ENCODE data around the gene MALRD1.
"Not testable (repeated sequence)": the region's sequence is repeated elsewhere in the genome, so short reads cannot be mapped to it uniquely, and the experiment has no call there.

MALRD1 gene

DNA sequence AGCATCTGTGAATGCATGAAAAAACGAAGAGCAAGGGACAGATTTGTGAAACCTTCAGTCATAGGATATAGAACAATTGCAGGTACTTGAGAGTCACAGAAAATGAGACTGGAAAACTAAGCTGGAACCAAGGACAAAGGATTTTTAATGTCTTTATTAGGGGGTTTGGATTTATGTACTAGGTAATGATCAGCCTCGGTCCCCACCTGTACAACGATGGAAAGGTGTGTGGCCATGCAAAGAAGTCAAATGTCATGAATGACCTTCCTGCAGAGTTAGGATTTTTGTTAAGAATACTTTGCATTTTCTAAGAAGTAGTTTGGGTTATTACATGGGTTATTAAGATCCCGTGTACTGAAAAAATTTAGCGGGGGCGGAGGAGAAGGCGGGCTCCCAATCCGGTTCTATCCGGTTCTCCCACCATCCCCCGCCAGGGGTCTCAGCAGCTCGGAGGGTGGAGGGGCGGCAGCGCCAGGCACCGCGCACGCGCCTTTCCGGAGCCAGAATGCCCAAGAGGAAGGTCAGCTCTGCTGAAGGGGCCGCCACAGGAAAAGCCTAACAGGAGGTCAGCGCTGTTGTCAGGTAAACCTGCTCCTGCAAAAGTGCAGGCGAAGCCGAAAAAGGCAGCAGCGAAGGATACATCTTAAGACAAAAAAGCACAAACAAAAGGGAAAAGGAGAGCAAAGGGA lies 440.1 kb downstream of the MALRD1 start:
- no peak for DNase-seq (ENCODE audit: low read depth in 2 of 2, low spot score in 1 of 2)

- no peak for DNase-seq (ENCODE audit: low read depth in 2 of 2, low spot score in 1 of 2)
These were observed 442.6 kb downstream of the MALRD1 start for GRCh38 chr10:19491166-19491565.

DNA sequence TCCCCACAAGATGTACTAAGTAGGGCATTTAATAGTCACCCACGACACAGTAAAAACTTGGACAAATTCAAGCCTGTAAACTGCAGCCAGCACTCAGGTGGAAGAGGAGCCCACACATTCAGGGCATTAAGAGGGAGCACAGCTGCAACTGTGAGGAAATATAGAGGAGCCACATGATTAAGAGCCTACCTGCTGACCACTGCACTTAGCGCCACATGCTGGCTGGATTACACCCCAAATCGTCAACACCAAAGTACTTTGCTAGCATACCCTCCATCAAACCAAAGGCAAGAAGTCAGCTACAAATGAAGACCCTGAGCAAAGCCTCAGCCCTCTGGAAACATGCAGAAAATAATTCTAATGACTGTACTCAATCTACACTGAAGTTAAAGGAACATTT lies 445.3 kb downstream of the MALRD1 start:
- no peak for DNase-seq (ENCODE audit: low read depth in 2 of 2, low spot score in 1 of 2)

GRCh38 chr10:19497026-19497425 lies 448.4 kb downstream of the MALRD1 start:
- no peak for DNase-seq (ENCODE audit: low read depth in 2 of 2, low spot score in 1 of 2)

DNA sequence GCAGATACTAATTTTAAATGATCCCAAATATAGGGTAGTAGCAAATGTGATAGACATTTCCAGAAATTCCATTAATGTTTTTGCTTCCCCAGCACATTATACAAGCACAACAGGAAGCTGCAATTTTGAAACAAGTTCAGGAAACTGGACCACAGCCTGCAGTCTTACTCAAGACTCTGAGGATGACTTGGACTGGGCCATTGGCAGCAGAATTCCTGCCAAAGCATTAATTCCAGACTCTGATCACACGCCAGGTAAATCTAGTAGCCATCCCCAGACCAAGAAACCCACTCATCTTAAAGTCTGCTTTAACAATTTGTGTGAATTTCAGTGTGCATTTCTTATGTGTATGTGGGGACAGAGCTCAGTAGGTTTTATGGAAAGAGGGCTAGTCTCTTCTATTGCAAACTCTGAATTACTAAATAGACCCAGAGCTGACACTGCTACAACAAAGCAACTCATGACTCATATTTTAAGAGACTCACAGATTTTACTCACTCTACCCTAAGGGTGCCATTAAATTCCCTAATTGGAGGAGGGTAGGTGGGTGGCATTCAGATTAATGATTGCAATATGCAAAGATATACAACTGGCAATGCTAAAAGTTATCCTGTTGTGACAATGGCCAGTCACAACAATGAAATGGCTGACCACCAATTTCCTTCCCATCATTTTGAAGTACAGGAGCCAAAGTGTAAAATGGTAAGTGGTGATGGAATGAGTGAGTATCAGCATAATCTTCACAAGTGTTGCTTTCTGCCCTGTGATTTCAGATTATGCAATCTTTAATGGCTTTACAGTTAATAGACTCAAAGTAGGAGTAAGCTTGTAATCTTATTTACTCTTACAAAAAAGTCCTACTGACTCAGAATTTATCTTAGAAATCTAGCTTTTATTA lies 450.0 kb downstream of the MALRD1 start:
- DNase-seq (ENCODE audit: low read depth in 2 of 2, low spot score in 1 of 2) = no peak

- no peak for DNase-seq (ENCODE audit: low read depth in 2 of 2, low spot score in 1 of 2)
These were observed 450.7 kb downstream of the MALRD1 start for GRCh38 chr10:19499291-19499770.

GRCh38 chr10:19500959-19501358 lies 452.4 kb downstream of the MALRD1 start:
- DNase-seq (ENCODE audit: low read depth in 2 of 2, low spot score in 1 of 2) = no peak

GRCh38 chr10:19505320-19506312 lies 457.0 kb downstream of the MALRD1 start:
- DNase-seq (ENCODE audit: low read depth in 2 of 2, low spot score in 1 of 2) = no peak

DNA sequence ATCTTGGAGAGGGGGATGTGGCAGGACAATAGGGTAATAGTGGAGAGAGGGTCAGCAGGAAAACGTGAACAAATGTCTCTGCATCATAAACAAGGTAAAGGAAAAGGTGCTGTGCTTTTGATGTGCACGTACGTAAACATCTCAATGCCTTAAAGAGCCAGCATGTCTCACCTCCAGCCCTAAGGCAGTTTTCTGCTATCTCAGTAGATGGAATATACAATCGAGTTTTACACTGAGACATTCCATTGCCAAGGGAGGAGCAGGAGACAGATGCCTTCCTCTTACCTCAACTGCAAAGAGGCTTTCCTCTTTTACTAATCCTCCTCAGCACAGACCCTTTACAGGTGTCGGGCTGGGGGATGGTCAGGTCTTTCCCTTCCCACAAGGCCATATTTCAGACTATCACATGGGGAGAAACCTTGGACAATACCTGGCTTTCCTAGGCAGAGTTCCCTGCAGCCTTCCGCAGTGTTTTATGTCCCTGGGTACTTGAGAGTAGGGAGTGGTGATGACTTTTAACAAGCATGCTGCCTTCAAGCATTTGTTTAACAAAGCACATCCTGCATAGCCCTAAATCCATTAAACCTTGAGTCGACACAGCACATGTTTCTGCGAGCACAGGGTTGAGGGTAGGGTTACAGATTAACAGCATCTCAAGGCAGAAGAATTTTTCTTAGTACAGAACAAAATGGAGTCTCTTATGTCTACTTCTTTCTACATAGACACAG lies 461.6 kb downstream of the MALRD1 start:
- not testable (repeated sequence) for DNase-seq (ENCODE audit: low read depth in 2 of 2, low spot score in 1 of 2)

DNA sequence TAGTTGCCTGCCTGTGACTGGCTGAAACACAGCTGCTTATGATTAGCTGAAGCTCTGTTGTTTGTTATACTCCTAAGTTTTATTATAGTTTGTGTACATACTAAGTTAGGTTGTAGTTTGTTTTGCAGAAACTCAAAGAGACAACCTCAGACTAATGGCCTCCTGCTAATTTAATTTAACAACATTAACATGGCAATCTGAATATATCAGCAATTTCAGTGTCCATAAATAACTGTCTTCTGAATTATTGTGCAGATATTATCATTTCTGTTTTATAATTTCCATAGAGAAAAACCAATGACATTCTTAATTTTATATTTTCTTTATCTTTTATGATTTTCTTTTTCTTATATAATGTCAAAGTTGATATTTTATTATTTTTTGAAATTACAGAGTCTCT lies 469.5 kb downstream of the MALRD1 start:
- DNase-seq (ENCODE audit: low read depth in 2 of 2, low spot score in 1 of 2) = no peak

GRCh38 chr10:19518632-19519031 lies 470.0 kb downstream of the MALRD1 start:
- no peak for DNase-seq (ENCODE audit: low read depth in 2 of 2, low spot score in 1 of 2)

DNA sequence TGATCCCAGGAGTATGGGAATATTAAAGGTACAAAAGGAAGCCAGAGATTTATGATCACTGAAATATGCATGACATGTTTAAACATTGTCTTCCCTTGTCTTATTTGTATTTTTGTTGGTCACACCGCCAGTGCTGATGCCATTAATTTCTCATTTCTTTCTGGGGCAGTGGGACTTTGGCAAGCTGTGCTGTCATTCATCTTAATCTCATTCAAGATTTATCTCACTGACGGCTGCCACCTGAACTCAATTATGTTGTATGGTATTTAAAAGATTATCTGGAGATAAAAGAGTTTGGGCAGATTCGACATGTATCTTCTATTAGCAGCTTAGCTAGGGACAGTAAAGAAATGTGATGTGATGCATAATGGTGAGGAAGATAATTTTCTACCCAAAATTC lies 482.7 kb downstream of the MALRD1 start:
- DNase-seq (ENCODE audit: low read depth in 2 of 2, low spot score in 1 of 2) = no peak

GRCh38 chr10:19532411-19532810 lies 483.8 kb downstream of the MALRD1 start:
- DNase-seq (ENCODE audit: low read depth in 2 of 2, low spot score in 1 of 2) = no peak

GRCh38 chr10:19541299-19541698 lies 492.7 kb downstream of the MALRD1 start:
- no peak for DNase-seq (ENCODE audit: low read depth in 2 of 2, low spot score in 1 of 2)

DNA sequence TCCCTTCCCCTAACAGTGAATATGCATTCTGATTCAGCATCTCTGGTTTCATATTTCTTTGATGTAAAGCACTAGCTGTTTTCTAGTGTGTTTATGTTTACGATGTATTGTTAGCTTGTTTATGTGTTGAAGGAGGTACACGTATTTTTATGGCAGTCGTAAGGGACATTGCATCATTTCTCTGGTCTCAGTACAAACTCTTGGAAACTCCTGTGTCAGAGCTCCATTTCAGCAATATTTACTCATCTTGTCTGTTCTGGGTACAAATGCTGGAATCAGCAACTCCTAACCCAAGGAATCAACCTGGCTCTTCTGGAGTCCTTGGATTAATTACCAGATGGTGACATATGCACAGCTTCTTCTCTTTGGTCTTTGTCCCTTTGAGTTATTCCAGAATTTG lies 497.6 kb downstream of the MALRD1 start:
- no peak for DNase-seq (ENCODE audit: low read depth in 2 of 2, low spot score in 1 of 2)

DNA sequence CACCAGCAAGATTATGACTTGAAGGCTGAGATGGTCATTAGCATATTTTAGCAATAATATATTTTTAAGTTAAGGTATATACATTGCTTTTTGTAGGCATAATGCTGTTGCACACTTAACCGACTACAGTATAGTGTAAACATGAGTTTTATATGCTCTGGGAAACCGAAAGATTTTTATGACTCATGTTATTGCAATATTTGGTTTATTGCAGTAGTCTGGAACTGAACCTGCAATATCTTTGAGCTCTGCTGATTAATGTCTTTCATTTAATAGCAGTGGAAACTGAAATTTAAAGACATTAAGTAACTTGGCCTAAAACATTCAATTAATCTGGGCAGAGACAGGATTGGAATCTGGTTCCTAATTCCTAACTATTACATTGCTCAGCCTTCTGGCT lies 500.9 kb downstream of the MALRD1 start:
- no peak for DNase-seq (ENCODE audit: low read depth in 2 of 2, low spot score in 1 of 2)

GRCh38 chr10:19556666-19557065 lies 508.1 kb downstream of the MALRD1 start:
- no peak for DNase-seq (ENCODE audit: low read depth in 2 of 2, low spot score in 1 of 2)

GRCh38 chr10:19561181-19561580 lies 512.6 kb downstream of the MALRD1 start:
- no peak for DNase-seq (ENCODE audit: low read depth in 2 of 2, low spot score in 1 of 2)

DNA sequence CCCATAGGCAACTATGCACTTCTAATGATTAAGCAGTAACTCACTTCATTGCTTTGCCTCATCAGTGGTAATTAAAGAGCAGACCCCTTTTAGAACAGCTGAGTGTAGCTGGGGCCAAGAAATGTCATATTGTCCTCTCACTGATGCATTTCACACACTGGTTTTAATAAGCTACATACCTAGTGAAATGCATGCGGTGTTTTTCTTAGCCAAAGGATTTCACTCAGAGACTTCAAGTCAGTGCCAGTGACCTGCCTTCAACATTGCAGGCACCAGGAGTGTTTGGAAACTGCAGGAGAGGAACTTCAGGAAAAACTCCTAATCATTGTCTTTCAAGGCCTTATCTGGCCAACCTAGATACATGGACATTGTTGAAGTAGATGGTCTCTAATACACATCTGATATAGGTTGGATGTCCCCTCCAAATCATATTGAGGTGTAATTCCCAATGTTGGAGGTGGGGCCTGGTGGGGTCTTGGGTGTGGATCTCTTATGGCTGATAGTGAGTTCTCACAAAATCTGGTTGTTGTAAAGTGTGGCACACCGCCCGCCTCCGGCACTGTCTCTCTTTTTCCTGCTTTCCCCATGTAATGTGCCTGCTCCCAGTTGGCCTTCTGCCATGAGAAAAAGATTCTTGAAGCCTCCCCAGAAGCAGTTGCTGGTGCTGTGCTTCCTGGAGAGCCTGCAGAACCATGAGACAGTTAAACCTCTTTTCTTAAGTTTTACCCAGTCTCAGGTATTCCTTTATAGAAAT lies 515.0 kb downstream of the MALRD1 start:
- no peak for DNase-seq (ENCODE audit: low read depth in 2 of 2, low spot score in 1 of 2)

GRCh38 chr10:19570120-19570519 lies 521.5 kb downstream of the MALRD1 start:
- no peak for DNase-seq (ENCODE audit: low read depth in 2 of 2, low spot score in 1 of 2)
